Stomach smooth muscle (tissue), 2 donors: ENCODE data around the gene SNED1.

ENCODE experiments used
- H3K27ac ChIP-seq: one replicate; pipeline ENCODE4 v1.7.0; 2013; ENCODE audit warnings: mild to moderate bottlenecking, low read length, inconsistent platforms
- H3K27me3 ChIP-seq, 2 donors: one replicate each; pipeline ENCODE4 v1.7.0; 2013; ENCODE audit warnings: low read length in 2 of 2; ENCODE audit not compliant: insufficient read depth in 2 of 2, control insufficient read depth in 1 of 2
- H3K36me3 ChIP-seq, 2 donors: one replicate each; pipeline ENCODE4 v1.7.0; 2013; ENCODE audit warnings: low read length in 2 of 2; ENCODE audit not compliant: control insufficient read depth in 2 of 2, insufficient read depth in 2 of 2
- H3K4me1 ChIP-seq: one replicate; pipeline ENCODE4 v1.7.0; 2013; ENCODE audit warnings: low read length; ENCODE audit not compliant: control insufficient read depth, insufficient read depth
- H3K4me3 ChIP-seq, 2 donors: one replicate each; pipeline ENCODE4 v1.7.0; 2013; ENCODE audit warnings: low read length in 2 of 2
- H3K9ac ChIP-seq, 2 donors: one replicate each; pipeline ENCODE4 v1.7.0; 2013; ENCODE audit warnings: low read length in 2 of 2, mild to moderate bottlenecking in 1 of 2
- H3K9me3 ChIP-seq, 2 donors: one replicate each; pipeline ENCODE4 v1.7.0; 2013; ENCODE audit warnings: low read length in 2 of 2; ENCODE audit not compliant: control insufficient read depth in 2 of 2
- donor health status: healthy.
- donor health status: Pancreatic carcinoma.

The SNED1 gene

DNA sequence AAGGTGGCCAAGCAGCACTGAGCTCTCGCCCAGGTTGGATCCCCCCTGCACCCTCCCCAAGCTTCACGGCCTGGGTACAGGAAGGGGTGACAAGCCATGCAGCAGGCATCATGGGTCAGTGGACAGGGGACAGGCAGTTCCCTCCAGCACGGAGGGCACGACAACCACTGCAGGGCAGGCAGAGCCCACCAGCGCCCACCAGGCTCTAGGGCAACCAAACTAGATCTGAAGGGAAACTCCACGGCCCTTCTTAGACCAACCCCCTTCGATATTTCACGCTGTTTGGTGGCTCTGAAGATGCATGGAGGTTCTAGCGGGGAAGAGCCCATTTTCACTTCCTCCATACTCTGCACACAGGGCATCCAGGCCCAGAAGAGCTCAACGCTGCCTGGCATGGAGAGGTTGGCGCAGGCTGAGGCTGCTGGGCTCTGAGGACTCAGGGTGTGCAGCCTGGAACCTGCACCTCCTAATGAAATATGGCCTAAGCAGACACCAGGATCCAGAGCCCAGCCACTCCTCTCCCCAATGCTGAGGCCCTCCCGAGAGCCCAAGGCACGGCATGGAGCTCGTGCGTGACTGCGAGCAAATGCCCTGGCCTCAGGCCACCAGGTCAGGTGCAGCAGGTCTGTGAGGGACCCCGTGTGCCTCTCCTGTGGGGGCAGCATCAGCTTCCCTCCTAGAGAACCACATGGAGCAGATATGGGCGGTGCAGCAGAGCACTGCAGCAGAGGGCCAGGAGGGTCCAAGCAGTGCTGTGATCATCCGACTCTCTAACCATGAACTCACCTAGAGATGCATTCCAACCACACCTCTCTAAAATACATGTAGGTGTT is 112.4 kb downstream of the SNED1 start:
- Histone ChIP-seq H3K4me3 (no peak overlapping the region), H3K27me3 (no peaks in the 10 kb centered on the region), H3K9me3 (no peaks in the 10 kb centered on the region), H3K9ac (no peak overlapping the region), H3K36me3 (no peaks in the 10 kb centered on the region), H3K4me1 (no peaks in the 10 kb centered on the region), H3K27ac (no peak overlapping the region)

DNA sequence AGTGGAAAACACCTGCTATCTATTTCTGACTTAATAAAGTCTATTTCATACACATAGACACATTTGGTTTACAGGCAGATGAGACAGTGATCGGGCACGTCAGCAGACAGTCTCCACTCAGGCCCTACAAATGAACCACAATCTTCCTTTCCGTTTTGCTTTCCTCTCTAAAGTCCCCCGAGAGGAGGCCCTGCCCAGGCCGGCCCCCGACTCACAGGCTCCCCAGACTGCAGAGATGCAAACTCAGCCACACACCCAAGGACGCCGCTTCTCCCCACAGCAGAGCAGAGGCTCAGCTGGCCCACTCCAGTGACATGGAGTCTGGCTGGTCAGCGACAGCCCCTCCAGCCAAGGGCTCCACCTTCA is 113.0 kb downstream of the SNED1 start:
- H3K9me3 ChIP-seq = no peaks in the 10 kb centered on the region
- no peaks in the 10 kb centered on the region for H3K27me3 ChIP-seq
- no peak overlapping the region for H3K9ac ChIP-seq
- H3K4me1 ChIP-seq = no peaks in the 10 kb centered on the region
- no peak overlapping the region for H3K4me3 ChIP-seq
- no peaks in the 10 kb centered on the region for H3K36me3 ChIP-seq
- H3K27ac ChIP-seq = no peak overlapping the region

DNA sequence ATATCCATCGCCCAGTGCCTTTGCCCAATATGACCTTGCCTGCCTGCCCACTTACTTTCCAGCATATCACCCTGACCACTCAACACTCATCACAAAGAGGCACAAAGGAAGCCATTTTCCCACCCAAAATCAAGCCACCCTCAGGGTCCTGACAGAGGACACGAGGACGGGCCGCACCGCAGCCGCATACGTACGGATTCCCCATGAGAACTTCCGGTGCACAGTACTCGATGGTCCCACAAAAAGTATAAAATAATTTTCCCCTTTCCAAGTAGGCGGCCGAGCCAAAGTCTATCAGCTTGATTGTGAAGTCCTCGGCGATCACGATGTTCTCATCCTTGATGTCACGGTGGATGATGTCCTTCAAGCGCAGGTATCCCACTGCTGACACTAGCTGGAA is 113.6 kb downstream of the SNED1 start:
- H3K27ac ChIP-seq = no peak overlapping the region
- H3K4me1 ChIP-seq = no peaks in the 10 kb centered on the region
- no peak overlapping the region for H3K4me3 ChIP-seq

DNA sequence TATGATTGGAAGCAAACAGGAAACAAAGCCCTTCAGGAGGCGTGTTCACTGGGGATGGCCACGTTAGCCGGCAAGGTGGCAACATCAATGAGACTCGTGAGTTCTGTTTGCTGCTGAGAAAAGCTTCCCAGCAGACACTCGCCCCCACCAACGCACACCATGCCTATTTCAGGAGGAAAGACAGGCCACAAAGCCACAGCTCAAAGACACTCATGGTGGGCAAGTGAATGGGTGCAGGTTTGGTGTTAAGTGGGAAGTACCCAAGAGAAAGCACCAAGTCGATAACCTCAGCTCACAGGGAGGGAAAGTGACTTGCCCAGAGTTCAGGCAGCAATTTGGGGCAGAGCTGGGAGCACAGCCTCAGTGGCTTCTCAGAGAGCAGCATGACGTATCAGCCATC is 114.2 kb downstream of the SNED1 start:
- no peaks in the 10 kb centered on the region for H3K9me3 ChIP-seq
- H3K9ac ChIP-seq = no peak overlapping the region
- no peaks in the 10 kb centered on the region for H3K36me3 ChIP-seq
- no peak overlapping the region for H3K4me3 ChIP-seq
- H3K27ac ChIP-seq = no peak overlapping the region
- no peaks in the 10 kb centered on the region for H3K27me3 ChIP-seq
- H3K4me1 ChIP-seq = no peaks in the 10 kb centered on the region

More for the DNA sequence above, 113.6 kb downstream of the SNED1 start:
- H3K9ac ChIP-seq = no peak overlapping the region
- H3K9me3 ChIP-seq = no peaks in the 10 kb centered on the region
- H3K36me3 ChIP-seq = no peaks in the 10 kb centered on the region
- H3K27me3 ChIP-seq = no peaks in the 10 kb centered on the region

DNA sequence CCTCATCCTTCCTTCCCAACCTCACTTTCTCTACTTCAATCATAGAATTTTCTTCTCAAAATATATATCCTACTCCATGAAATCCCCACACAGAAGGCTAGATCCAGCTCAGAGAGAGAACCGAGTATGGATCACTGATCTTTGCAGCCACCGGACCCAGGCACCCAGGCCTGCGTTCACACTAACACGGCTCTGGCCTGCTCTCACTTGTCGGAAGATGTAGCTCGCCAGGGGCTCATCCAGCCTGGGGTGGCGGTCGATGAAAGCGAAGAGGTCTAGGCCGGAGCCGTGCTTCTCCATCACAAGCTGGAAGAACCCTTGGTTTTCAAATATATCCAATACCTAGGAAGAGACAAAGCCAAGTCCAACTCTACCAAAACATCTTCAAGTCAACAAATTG is 116.4 kb downstream of the SNED1 start:
- H3K4me1 ChIP-seq = no peaks in the 10 kb centered on the region
- H3K27me3 ChIP-seq = no peaks in the 10 kb centered on the region
- H3K36me3 ChIP-seq = no peaks in the 10 kb centered on the region
- H3K4me3 ChIP-seq = no peak overlapping the region
- H3K9me3 ChIP-seq = no peaks in the 10 kb centered on the region
- H3K9ac ChIP-seq = no peak overlapping the region
- no peak overlapping the region for H3K27ac ChIP-seq

DNA sequence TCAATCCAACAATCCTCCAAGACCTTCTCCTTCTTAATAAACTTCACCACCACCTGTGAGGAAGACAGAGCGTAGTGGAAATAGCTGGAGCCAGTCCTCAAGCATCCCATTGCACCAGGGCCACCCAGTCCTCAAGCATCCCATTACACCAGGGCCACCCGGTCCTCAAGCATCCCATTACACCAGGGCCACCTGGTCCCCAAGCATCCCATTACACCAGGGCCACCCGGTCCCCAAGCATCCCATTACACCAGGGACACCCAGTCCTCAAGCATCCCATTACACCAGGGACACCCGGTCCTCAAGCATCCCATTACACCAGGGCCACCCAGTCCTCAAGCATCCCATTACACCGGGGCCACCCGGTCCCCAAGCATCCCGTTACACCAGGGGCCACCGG is 116.9 kb downstream of the SNED1 start:
- no peak overlapping the region for H3K27ac ChIP-seq
- H3K4me1 ChIP-seq = no peaks in the 10 kb centered on the region
- H3K9me3 ChIP-seq = no peaks in the 10 kb centered on the region
- H3K9ac ChIP-seq = no peak overlapping the region
- no peaks in the 10 kb centered on the region for H3K27me3 ChIP-seq
- no peak overlapping the region for H3K4me3 ChIP-seq
- H3K36me3 ChIP-seq = no peaks in the 10 kb centered on the region

DNA sequence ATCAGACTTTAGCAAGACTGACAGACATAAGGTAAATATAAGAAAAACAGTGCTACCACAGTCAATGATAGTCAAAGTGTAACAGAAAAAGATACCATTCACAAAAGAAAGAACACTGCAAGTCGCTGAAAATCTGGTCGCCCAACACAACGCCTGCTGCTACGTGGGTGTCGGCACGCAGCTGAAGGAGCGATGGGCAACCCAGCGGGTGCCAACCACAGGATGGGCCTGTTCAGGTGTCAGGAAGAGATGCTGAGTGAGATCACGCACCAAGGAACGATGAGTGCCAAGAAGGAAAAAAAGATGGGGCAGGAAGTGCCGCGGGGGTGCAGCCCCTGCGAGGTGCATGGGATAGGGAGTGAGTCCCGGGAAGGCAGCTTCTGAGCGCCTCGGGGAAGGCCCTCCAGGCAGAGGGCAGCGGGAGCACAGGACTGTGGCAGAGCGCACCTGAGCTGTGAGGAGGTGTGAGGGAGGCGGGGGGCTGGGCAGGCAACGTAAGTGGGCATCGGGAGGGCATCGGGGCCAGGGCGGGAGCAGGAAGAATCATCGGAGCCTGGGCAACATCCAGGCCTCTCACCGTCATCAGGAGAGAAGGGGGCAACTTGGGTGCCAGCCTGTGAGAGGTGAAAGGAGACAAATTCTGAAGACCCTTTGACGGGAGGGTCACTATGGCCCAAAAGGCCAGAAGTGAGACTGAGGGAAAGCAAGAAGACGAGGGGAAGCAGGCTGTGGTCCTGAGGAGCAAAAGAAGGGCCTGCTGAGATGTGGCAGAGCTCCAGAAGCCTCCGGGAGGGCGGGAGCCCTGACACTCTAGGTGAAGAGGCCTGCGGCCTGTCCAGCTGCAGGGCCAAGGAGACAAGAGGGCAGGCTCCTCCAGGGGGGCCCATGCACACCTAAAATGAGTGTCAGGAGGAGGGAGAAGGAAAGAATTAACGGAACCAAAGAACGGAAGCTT is 118.5 kb downstream of the SNED1 start:
- no peak overlapping the region for H3K9ac ChIP-seq
- no peaks in the 10 kb centered on the region for H3K36me3 ChIP-seq
- H3K4me3 ChIP-seq = no peak overlapping the region
- no peak overlapping the region for H3K27ac ChIP-seq
- H3K9me3 ChIP-seq = no peaks in the 10 kb centered on the region
- H3K4me1 ChIP-seq = no peaks in the 10 kb centered on the region
- H3K27me3 ChIP-seq = no peaks in the 10 kb centered on the region

DNA sequence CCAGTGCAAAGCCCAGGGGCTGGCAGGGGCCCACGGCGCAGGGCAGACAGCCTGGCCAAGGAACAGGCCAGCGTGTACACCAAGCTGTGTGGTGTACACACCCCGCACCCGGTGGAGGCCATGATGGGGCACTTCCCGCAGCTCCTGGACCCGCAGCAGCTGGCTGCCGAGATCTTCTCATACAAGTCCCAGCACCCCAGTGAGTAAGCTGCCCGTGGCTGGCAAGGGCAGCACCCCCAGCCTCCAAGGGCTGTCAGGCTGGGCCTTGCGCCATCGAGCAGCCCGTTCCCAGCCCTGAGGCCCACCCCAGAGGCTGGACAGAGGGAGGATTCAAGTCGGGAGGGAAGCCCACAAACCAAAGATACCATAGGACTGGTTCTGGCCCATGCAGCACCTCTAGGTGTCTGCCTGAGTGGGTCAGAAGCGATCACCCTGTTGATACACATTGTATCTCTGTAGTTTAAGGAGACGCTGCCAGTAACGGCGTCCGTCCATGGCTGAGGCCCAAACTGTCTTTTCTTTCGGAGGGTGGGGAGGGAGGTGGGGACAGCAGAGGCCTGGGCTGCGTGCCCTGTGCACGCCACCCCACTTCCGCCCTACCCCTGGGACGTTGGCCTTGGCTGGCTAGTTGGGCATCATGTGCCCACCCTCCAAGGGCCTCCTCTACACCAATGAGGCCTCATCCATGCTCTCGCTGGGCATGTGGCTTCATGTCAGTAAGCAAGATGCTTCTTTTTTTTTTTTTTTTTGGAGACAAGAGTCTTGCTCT is 120.5 kb downstream of the SNED1 start:
- Histone ChIP-seq H3K27ac (no peak overlapping the region), H3K36me3 (no peaks in the 10 kb centered on the region), H3K4me1 (no peaks in the 10 kb centered on the region), H3K4me3 (no peak overlapping the region), H3K27me3 (no peaks in the 10 kb centered on the region), H3K9ac (no peak overlapping the region), H3K9me3 (no peaks in the 10 kb centered on the region)

DNA sequence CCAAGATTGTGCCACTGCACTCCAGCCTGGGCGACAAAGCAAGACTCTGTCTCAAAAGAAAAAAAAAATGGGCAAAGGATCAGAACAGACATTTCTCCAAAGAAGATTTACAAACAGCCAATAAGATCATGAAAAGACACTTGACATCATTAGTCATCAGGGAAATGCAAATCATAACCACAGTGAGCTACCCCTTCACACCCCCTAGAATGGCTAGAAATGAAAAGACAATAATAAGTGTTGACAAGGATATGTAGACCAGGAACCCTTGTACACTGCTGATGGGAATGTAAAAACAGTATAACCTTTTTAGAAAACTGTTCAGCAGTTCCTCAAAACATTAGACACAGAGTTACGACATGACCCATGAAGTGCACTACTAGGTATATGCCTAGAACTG is 122.0 kb downstream of the SNED1 start:
- no peak overlapping the region for H3K4me3 ChIP-seq
- H3K9ac ChIP-seq = no peak overlapping the region
- H3K9me3 ChIP-seq = no peaks in the 10 kb centered on the region
- H3K27ac ChIP-seq = no peak overlapping the region
- H3K4me1 ChIP-seq = no peaks in the 10 kb centered on the region
- no peaks in the 10 kb centered on the region for H3K36me3 ChIP-seq
- H3K27me3 ChIP-seq = no peaks in the 10 kb centered on the region

DNA sequence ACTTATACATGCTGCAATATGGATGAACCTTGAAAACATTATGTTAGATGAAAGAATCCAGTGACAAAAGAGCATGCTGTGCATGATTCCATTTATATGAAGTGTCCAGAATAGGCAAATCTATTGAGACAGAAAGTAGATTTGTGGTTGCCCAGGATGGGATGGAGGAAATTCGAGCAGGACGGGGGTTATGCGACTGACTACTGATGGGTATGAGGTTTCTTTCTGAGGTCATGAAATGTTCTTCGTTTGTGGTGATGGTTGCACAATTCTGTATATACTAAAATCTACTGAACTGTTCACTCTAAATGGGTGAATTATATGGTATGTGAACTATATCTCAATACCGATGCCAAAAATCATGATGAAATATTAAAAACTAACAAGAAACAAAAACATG is 122.6 kb downstream of the SNED1 start:
- Histone ChIP-seq H3K27ac (no peak overlapping the region), H3K9me3 (no peaks in the 10 kb centered on the region), H3K27me3 (no peaks in the 10 kb centered on the region), H3K4me3 (no peak overlapping the region), H3K9ac (no peak overlapping the region), H3K4me1 (no peaks in the 10 kb centered on the region), H3K36me3 (no peaks in the 10 kb centered on the region)
